Endothelial cell of umbilical vein (primary cell): Measurements from ENCODE around the gene MYH9.
A peak's percentile ranks its signal among the peaks of the same experiment; 100 is the strongest.

Experiments
- EZH2 ChIP-seq: IDR thresholded peaks from 2 replicates; pipeline ENCODE4 v1.6.1; 2012; ENCODE audit warnings: borderline replicate concordance, low read depth, mild to moderate bottlenecking, moderate library complexity, low read length, inconsistent platforms; ENCODE audit not compliant: severe bottlenecking
- FOS ChIP-seq: IDR thresholded peaks from 2 replicates; pipeline ENCODE4 v1.6.1; 2011; ENCODE audit warnings: mild to moderate bottlenecking, low read length, moderate library complexity, borderline replicate concordance; ENCODE audit not compliant: insufficient read depth
- GATA2 ChIP-seq: IDR thresholded peaks from 2 replicates; pipeline ENCODE4 v1.7.0; 2011; ENCODE audit warnings: low read depth, mild to moderate bottlenecking, moderate library complexity, mixed read lengths, low read length; ENCODE audit not compliant: insufficient read length, insufficient read depth
- MYC ChIP-seq: IDR thresholded peaks from one replicate; pipeline ENCODE4 v1.6.1; 2011; ENCODE audit warnings: mild to moderate bottlenecking, low read depth, low read length
- POLR2A ChIP-seq: IDR thresholded peaks from 2 replicates; pipeline ENCODE4 v1.6.1; 2012; ENCODE audit warnings: low read depth, mild to moderate bottlenecking, control low read depth, low read length
- POLR2AphosphoS5 ChIP-seq: IDR thresholded peaks from 2 replicates; pipeline ENCODE4 v1.6.1; 2012; ENCODE audit warnings: low read depth, mild to moderate bottlenecking, control low read depth, low read length, moderate library complexity; ENCODE audit not compliant: insufficient read depth
- TF ChIP-seq, protein P1 (sequence below), 2 donors: IDR thresholded peaks; 1 replicate in 1 of 2; 2 replicates in 1 of 2; pipeline ENCODE4 v1.5.1; 2011; ENCODE audit warnings: low read length in 2 of 2, mild to moderate bottlenecking in 2 of 2, moderate library complexity in 2 of 2, control low read depth in 1 of 2, inconsistent platforms in 1 of 2, low read depth in 1 of 2; ENCODE audit not compliant: insufficient read depth in 1 of 2; ENCODE audit errors: extremely low read depth in 1 of 2
- TF ChIP-seq, protein P2 (sequence below): IDR thresholded peaks from 2 replicates; pipeline ENCODE4 v1.6.1; 2011; ENCODE audit not compliant: insufficient read depth, insufficient read length

DNA sequence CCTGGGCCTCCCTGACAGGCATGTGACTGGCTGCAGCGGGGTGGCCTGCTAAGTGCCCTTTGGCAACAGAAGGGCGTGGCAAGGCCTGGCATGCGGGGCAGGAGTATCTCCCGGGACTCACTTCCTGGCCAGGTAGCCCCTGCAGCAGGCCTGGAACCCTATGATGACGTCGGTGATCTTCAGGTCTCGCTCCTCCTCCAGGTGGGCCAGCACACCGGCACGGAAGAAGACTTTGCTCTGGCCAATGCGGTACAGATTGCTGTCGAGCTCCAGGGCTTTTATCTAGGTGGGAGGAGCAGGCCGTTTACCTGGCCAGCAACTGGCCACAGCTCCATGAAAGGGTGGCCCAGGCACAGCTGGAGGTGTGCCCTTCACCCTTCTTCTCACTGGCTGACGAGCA, 83.9 kb downstream of the MYH9 start:
- TF ChIP-seq, protein P1, sequence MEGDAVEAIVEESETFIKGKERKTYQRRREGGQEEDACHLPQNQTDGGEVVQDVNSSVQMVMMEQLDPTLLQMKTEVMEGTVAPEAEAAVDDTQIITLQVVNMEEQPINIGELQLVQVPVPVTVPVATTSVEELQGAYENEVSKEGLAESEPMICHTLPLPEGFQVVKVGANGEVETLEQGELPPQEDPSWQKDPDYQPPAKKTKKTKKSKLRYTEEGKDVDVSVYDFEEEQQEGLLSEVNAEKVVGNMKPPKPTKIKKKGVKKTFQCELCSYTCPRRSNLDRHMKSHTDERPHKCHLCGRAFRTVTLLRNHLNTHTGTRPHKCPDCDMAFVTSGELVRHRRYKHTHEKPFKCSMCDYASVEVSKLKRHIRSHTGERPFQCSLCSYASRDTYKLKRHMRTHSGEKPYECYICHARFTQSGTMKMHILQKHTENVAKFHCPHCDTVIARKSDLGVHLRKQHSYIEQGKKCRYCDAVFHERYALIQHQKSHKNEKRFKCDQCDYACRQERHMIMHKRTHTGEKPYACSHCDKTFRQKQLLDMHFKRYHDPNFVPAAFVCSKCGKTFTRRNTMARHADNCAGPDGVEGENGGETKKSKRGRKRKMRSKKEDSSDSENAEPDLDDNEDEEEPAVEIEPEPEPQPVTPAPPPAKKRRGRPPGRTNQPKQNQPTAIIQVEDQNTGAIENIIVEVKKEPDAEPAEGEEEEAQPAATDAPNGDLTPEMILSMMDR (IDR thresholded peaks at IDR 0.05; ENCODE audit: extremely low read depth in 1 of 2, insufficient read depth in 1 of 2, low read depth in 1 of 2, low read length in 2 of 2) = no peak
- peak; percentile 21 for TF ChIP-seq POLR2A
- no peak for TF ChIP-seq MYC
- TF ChIP-seq POLR2AphosphoS5 = no peak
- no peak for TF ChIP-seq EZH2
- TF ChIP-seq, protein P2, sequence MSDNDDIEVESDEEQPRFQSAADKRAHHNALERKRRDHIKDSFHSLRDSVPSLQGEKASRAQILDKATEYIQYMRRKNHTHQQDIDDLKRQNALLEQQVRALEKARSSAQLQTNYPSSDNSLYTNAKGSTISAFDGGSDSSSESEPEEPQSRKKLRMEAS = no peak
- TF ChIP-seq FOS = no peak
- no peak for TF ChIP-seq GATA2
